ENCODE data around the gene AMOTL1.
"Not testable (repeated sequence)": the region's sequence is repeated elsewhere in the genome, so short reads cannot be mapped to it uniquely, and the experiment has no call there.

AMOTL1 gene

DNA sequence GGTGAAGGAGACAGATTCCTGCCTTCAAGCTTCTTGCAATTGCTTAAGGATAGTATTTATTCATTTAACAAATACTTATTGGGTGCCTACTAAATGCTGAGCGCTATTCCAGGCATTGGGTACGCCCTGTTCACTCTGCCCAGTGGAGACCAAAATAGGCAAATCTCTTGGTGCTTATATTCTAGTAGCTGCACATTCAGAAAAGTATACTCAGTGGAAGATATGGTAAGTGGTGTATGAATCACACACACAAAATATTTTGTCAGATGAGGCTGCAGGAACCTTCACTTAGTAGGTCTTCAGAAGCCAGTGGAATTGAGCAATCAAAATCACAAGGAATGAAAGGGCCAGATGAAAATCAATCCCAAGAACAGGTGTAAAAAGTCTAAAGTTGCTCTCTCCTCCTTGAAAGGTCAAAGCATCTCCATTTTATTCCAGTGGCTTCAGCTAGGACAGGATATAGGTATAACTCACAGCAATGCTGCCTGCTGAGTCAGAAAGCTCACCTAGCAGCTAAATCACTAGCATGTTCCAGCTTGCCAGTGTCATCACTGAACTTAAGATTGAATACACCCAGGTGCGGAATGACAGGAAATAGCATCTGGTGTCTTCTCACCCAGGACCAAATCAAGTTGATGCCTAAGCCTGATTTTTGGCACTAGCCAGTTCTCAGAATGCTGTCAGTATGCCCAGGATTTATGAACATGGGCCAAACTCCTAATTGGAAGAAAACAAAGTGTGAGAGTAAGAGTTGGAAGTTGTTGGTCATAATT is 83.9 kb downstream of the AMOTL1 start:
- Histone ChIP-seq H3K27me3 (ENCODE audit: insufficient read depth, insufficient read length) (no peaks in the 10 kb centered on the region), H3K4me3 (ENCODE audit: insufficient read length, low read depth) (no peak overlapping the region), H3K9me3 (ENCODE audit: insufficient read depth, low read length) (no peaks in the 10 kb centered on the region), H3K36me3 (ENCODE audit: insufficient read depth, insufficient read length, low read length) (peaks cover 73% of the 10 kb centered on the region), H3K4me1 (ENCODE audit: insufficient read depth, insufficient read length) (no peaks in the 10 kb centered on the region), H3K9ac (ENCODE audit: insufficient read length, low read depth) (no peak overlapping the region)
- no peak for DNase-seq (ENCODE audit: low read depth, low spot score)
- TF ChIP-seq ZNF274 (IDR thresholded peaks at IDR 0.05; ENCODE audit: low read depth, low read length): no peak
- TF ChIP-seq SUZ12 (IDR thresholded peaks at IDR 0.05; ENCODE audit: extremely low read depth, insufficient read depth, insufficient read length): no peak
- TF ChIP-seq YY1 (IDR thresholded peaks at IDR 0.05; ENCODE audit: insufficient read depth, insufficient read length): no peak

- H3K9ac ChIP-seq (ENCODE audit: insufficient read length, low read depth); DNase-seq (ENCODE audit: low read depth, low spot score); H3K4me1 ChIP-seq (ENCODE audit: insufficient read depth, insufficient read length); H3K4me3 ChIP-seq (ENCODE audit: insufficient read length, low read depth); H3K27me3 ChIP-seq (ENCODE audit: insufficient read depth, insufficient read length); H3K9me3 ChIP-seq (ENCODE audit: insufficient read depth, low read length): not testable (repeated sequence)
- peaks cover 76% of the 10 kb centered on the region for H3K36me3 ChIP-seq (ENCODE audit: insufficient read depth, insufficient read length, low read length)
Observed at GRCh38 chr11:94853288-94853687, 85.1 kb downstream of the AMOTL1 start.

DNA sequence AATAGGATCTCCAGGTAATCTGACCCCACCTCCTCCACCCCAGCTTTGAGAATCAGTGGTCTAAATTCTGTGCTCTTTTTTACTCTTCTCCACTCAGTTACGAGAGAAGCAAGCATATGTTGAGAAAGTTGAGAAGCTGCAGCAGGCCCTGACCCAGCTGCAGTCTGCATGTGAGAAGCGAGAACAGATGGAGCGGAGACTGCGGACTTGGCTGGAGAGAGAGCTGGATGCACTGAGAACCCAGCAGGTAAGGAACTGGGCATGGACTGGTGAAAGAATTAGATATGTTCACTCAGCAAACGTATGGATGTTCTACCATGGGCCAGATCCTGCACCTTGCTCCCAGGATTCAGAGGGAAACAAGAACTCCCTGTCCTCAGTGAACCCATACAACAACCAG is 85.7 kb downstream of the AMOTL1 start:
- no peak for DNase-seq (ENCODE audit: low read depth, low spot score)
- Histone ChIP-seq H3K27me3 (ENCODE audit: insufficient read depth, insufficient read length) (no peaks in the 10 kb centered on the region), H3K9ac (ENCODE audit: insufficient read length, low read depth) (no peak overlapping the region), H3K36me3 (ENCODE audit: insufficient read depth, insufficient read length, low read length) (peaks cover 79% of the 10 kb centered on the region), H3K9me3 (ENCODE audit: insufficient read depth, low read length) (no peaks in the 10 kb centered on the region), H3K4me3 (ENCODE audit: insufficient read length, low read depth) (no peak overlapping the region), H3K4me1 (ENCODE audit: insufficient read depth, insufficient read length) (no peaks in the 10 kb centered on the region)
- TF ChIP-seq ZNF274 (IDR thresholded peaks at IDR 0.05; ENCODE audit: low read depth, low read length) (no peak), YY1 (IDR thresholded peaks at IDR 0.05; ENCODE audit: insufficient read depth, insufficient read length) (no peak), SUZ12 (IDR thresholded peaks at IDR 0.05; ENCODE audit: extremely low read depth, insufficient read depth, insufficient read length) (no peak)

GRCh38 chr11:94854770-94855633 is 86.8 kb downstream of the AMOTL1 start:
- H3K27me3 ChIP-seq (ENCODE audit: insufficient read depth, insufficient read length): no peaks in the 10 kb centered on the region
- H3K9ac ChIP-seq (ENCODE audit: insufficient read length, low read depth): no peak overlapping the region
- no peak overlapping the region for H3K4me3 ChIP-seq (ENCODE audit: insufficient read length, low read depth)
- no peaks in the 10 kb centered on the region for H3K9me3 ChIP-seq (ENCODE audit: insufficient read depth, low read length)
- H3K36me3 ChIP-seq (ENCODE audit: insufficient read depth, insufficient read length, low read length): peaks cover 87% of the 10 kb centered on the region
- TF ChIP-seq SUZ12 (IDR thresholded peaks at IDR 0.05; ENCODE audit: extremely low read depth, insufficient read depth, insufficient read length): no peak
- no peak for DNase-seq (ENCODE audit: low read depth, low spot score)
- H3K4me1 ChIP-seq (ENCODE audit: insufficient read depth, insufficient read length): no peaks in the 10 kb centered on the region

- DNase-seq (ENCODE audit: low read depth, low spot score): no peak
- no peaks in the 10 kb centered on the region for H3K27me3 ChIP-seq (ENCODE audit: insufficient read depth, insufficient read length)
- no peak for TF ChIP-seq YY1 (IDR thresholded peaks at IDR 0.05; ENCODE audit: insufficient read depth, insufficient read length)
- TF ChIP-seq ZNF274 (IDR thresholded peaks at IDR 0.05; ENCODE audit: low read depth, low read length): no peak
- no peak for TF ChIP-seq SUZ12 (IDR thresholded peaks at IDR 0.05; ENCODE audit: extremely low read depth, insufficient read depth, insufficient read length)
- H3K4me3 ChIP-seq (ENCODE audit: insufficient read length, low read depth): no peak overlapping the region
- no peak overlapping the region for H3K9ac ChIP-seq (ENCODE audit: insufficient read length, low read depth)
- no peaks in the 10 kb centered on the region for H3K9me3 ChIP-seq (ENCODE audit: insufficient read depth, low read length)
- peaks cover 88% of the 10 kb centered on the region for H3K36me3 ChIP-seq (ENCODE audit: insufficient read depth, insufficient read length, low read length)
- no peaks in the 10 kb centered on the region for H3K4me1 ChIP-seq (ENCODE audit: insufficient read depth, insufficient read length)
Observed at GRCh38 chr11:94855666-94856065, 87.5 kb downstream of the AMOTL1 start.

DNA sequence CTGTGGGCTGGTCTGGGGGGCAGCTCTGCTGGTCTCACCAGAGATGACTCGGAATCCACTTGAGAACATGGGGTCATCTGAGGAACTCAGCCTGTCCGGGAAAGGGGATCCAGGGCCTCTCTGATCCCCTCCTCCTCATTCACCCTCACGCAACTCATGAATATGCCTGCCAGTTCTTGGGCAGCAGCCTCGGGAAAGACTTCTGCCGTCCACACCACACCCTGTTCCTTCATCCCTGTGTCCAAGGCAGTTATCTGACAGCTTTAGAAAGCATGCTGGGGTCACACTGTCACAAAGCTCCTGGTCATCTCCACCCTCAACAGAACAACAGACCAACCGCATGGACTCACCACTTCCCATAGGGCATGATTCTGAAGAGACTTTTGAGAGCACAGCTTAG is 88.3 kb downstream of the AMOTL1 start:
- H3K4me3 ChIP-seq (ENCODE audit: insufficient read length, low read depth): no peak overlapping the region
- H3K9me3 ChIP-seq (ENCODE audit: insufficient read depth, low read length): no peaks in the 10 kb centered on the region
- no peak for DNase-seq (ENCODE audit: low read depth, low spot score)
- no peak for TF ChIP-seq ZNF274 (IDR thresholded peaks at IDR 0.05; ENCODE audit: low read depth, low read length)
- no peak for TF ChIP-seq SUZ12 (IDR thresholded peaks at IDR 0.05; ENCODE audit: extremely low read depth, insufficient read depth, insufficient read length)
- no peak for TF ChIP-seq YY1 (IDR thresholded peaks at IDR 0.05; ENCODE audit: insufficient read depth, insufficient read length)
- H3K9ac ChIP-seq (ENCODE audit: insufficient read length, low read depth): no peak overlapping the region
- H3K27me3 ChIP-seq (ENCODE audit: insufficient read depth, insufficient read length): no peaks in the 10 kb centered on the region
- H3K36me3 ChIP-seq (ENCODE audit: insufficient read depth, insufficient read length, low read length): peaks cover 89% of the 10 kb centered on the region
- H3K4me1 ChIP-seq (ENCODE audit: insufficient read depth, insufficient read length): no peaks in the 10 kb centered on the region

- TF ChIP-seq ZNF274 (IDR thresholded peaks at IDR 0.05; ENCODE audit: low read depth, low read length) (no peak), SUZ12 (IDR thresholded peaks at IDR 0.05; ENCODE audit: extremely low read depth, insufficient read depth, insufficient read length) (no peak), YY1 (IDR thresholded peaks at IDR 0.05; ENCODE audit: insufficient read depth, insufficient read length) (no peak)
- peaks cover 87% of the 10 kb centered on the region for H3K36me3 ChIP-seq (ENCODE audit: insufficient read depth, insufficient read length, low read length)
- no peaks in the 10 kb centered on the region for H3K4me1 ChIP-seq (ENCODE audit: insufficient read depth, insufficient read length)
- DNase-seq (ENCODE audit: low read depth, low spot score): no peak
- H3K27me3 ChIP-seq (ENCODE audit: insufficient read depth, insufficient read length): no peaks in the 10 kb centered on the region
- H3K9ac ChIP-seq (ENCODE audit: insufficient read length, low read depth): no peak overlapping the region
- no peaks in the 10 kb centered on the region for H3K9me3 ChIP-seq (ENCODE audit: insufficient read depth, low read length)
- H3K4me3 ChIP-seq (ENCODE audit: insufficient read length, low read depth): no peak overlapping the region
Observed at GRCh38 chr11:94857337-94857736, 89.2 kb downstream of the AMOTL1 start.
